SU-DHL-6 (cell line): Measurements from ENCODE around the gene IRAK4.

Experiments used
- H2AFZ ChIP-seq: fragments of 200-600 bp; sonication (generic); 2 replicates; pipeline ENCODE4 v1.6.1; 2014; ENCODE audit warnings: low read depth, mild to moderate bottlenecking, moderate library complexity, mixed read lengths, antibody characterized with exemption, low read length; ENCODE audit not compliant: severe bottlenecking
- H3F3A ChIP-seq: fragments of 200-600 bp; shearing (Covaris generic); 2 replicates; pipeline ENCODE4 v1.6.0; 2016; ENCODE audit warnings: antibody characterized with exemption, mild to moderate bottlenecking; ENCODE audit not compliant: insufficient read depth
- H3K27ac ChIP-seq: fragments of 200-600 bp; sonication (generic); 2 replicates; pipeline ENCODE4 v1.5.1; 2016; ENCODE audit warnings: low read depth, mild to moderate bottlenecking, low read length, moderate library complexity, mixed read lengths
- H3K27me3 ChIP-seq: fragments of 200-600 bp; sonication (generic), shearing (Covaris generic); 2 replicates; pipeline ENCODE4 v1.6.0; 2014; ENCODE audit warnings: mild to moderate bottlenecking, low read length
- H3K36me3 ChIP-seq: fragments of 200-600 bp; sonication (generic); 2 replicates; pipeline ENCODE4 v1.6.1; 2014; ENCODE audit warnings: mild to moderate bottlenecking, low read length, mixed read lengths
- H3K4me2 ChIP-seq: fragments of 300-600, 200-600 bp; shearing (Covaris generic), sonication (generic); 2 replicates; pipeline ENCODE4 v1.6.0; 2014; ENCODE audit warnings: low read length, low read depth, mild to moderate bottlenecking; ENCODE audit not compliant: poor library complexity, severe bottlenecking
- H3K4me3 ChIP-seq: fragments of 200-600 bp; sonication (generic); 2 replicates; pipeline ENCODE4 v1.5.1; 2014; ENCODE audit warnings: antibody characterized with exemption, low read length, mild to moderate bottlenecking, mixed read lengths; ENCODE audit not compliant: insufficient read depth, poor library complexity, severe bottlenecking
- H3K79me2 ChIP-seq: fragments of 200-600 bp; sonication (generic); 2 replicates; pipeline ENCODE4 v1.6.1; 2014; ENCODE audit warnings: mild to moderate bottlenecking, low read length, moderate library complexity; ENCODE audit not compliant: insufficient read depth
- H3K9ac ChIP-seq: fragments of 200-600 bp; sonication (generic); 2 replicates; pipeline ENCODE4 v1.7.0; 2014; ENCODE audit warnings: mild to moderate bottlenecking, low read length
- H3K9me2 ChIP-seq: fragments of 200-600 bp; sonication (generic); replicated peaks from 2 replicates; pipeline ENCODE4 v1.6.1; 2014; ENCODE audit warnings: low read length; ENCODE audit not compliant: insufficient read depth
- H3K9me3 ChIP-seq: fragments of 200-600 bp; sonication (generic); 2 replicates; pipeline ENCODE4 v1.6.1; 2014; ENCODE audit warnings: low read length, mixed read lengths; ENCODE audit not compliant: insufficient read depth
- H4K20me1 ChIP-seq: fragments of 200-600 bp; sonication (generic); 2 replicates; pipeline ENCODE4 v1.6.1; 2014; ENCODE audit warnings: low read depth, mild to moderate bottlenecking, antibody characterized with exemption, low read length, moderate library complexity, mixed read lengths
- EZH2phosphoT487 ChIP-seq: fragments of 200-600 bp; sonication (generic), shearing (Covaris generic); conservative IDR thresholded peaks from 2 replicates; pipeline ENCODE4 v1.6.1; 2018; ENCODE audit warnings: mild to moderate bottlenecking, antibody characterized with exemption, low read length, moderate library complexity, mixed read lengths
- TF ChIP-seq, protein P1 (sequence below): fragments of 200-600 bp; sonication (generic); IDR thresholded peaks from one replicate; pipeline ENCODE4 v1.5.1; 2017; ENCODE audit warnings: antibody characterized with exemption, mild to moderate bottlenecking, low read length, moderate library complexity; ENCODE audit not compliant: insufficient read depth, poor library complexity, severe bottlenecking

IRAK4 gene

DNA sequence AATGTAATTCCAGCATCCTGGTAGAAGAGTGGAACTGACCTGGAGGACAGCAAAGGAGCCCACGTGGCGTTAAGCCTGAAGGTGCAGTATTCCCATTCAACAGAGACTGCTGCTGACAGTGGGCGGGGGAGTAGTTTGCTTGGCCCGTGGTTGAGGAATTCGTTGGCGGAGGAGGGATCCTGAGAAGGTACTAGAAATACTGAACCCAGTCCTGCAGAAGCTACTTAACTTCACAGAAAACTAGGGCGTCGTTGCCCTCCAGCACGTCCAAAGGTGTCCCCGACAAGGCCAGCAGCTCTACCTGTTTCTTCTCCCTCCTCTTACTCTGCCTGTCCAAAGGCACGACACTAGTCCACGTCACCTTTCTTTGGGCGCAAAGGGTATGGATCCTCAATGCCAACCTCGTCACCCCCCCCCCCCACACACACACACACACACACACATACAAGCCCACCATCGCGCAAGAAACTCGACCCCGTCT lies 464 bp upstream of the IRAK4 start:
- Histone ChIP-seq H3K9ac (peak overlapping the region; percentile 93), H2AFZ (peak overlapping the region; percentile 68), H3K27me3 (no peaks in the 10 kb centered on the region), H3K4me3 (peak overlapping the region; percentile 89), H3K27ac (no peak overlapping the region; the same call in 1 of the 2 replicates), H3K9me3 (no peaks in the 10 kb centered on the region), H3K9me2 (no peaks in the 10 kb centered on the region), H3K4me2 (peak overlapping the region; percentile 90), H3K36me3 (peaks cover 25% of the 10 kb centered on the region), H3F3A (peaks cover 9% of the 10 kb centered on the region; the same call in 1 of the 2 replicates), H4K20me1 (no peaks in the 10 kb centered on the region), H3K79me2 (peaks cover 65% of the 10 kb centered on the region)
- no peak for TF ChIP-seq EZH2phosphoT487
- TF ChIP-seq, protein P1, sequence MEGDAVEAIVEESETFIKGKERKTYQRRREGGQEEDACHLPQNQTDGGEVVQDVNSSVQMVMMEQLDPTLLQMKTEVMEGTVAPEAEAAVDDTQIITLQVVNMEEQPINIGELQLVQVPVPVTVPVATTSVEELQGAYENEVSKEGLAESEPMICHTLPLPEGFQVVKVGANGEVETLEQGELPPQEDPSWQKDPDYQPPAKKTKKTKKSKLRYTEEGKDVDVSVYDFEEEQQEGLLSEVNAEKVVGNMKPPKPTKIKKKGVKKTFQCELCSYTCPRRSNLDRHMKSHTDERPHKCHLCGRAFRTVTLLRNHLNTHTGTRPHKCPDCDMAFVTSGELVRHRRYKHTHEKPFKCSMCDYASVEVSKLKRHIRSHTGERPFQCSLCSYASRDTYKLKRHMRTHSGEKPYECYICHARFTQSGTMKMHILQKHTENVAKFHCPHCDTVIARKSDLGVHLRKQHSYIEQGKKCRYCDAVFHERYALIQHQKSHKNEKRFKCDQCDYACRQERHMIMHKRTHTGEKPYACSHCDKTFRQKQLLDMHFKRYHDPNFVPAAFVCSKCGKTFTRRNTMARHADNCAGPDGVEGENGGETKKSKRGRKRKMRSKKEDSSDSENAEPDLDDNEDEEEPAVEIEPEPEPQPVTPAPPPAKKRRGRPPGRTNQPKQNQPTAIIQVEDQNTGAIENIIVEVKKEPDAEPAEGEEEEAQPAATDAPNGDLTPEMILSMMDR = no peak

DNA sequence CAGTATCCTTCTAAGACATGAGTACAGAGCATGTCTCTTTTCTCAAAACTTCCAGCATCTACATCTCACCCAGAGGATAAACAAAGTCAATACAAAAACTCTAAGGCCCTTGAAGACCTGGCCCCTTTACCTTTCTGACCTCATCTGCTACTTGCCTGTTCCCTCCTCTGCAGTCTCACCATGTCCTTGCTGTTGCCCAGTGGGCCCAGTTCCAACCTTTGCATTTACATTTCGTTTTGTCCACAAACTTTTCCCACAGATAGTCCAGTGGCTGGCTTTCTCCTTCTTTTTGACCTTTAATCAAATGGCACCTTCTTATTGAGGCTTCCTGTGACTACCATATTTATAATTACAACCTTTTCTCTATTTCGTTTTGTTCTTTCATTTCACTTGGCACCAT lies 1.6 kb downstream of the IRAK4 start:
- Histone ChIP-seq H3K27ac (no peak overlapping the region), H3K4me2 (peak overlapping the region; percentile 80), H3K9ac (peak overlapping the region; percentile 93), H2AFZ (no peak overlapping the region), H4K20me1 (no peaks in the 10 kb centered on the region), H3K27me3 (no peaks in the 10 kb centered on the region), H3K9me2 (no peaks in the 10 kb centered on the region), H3F3A (peaks cover 9% of the 10 kb centered on the region; the same call in 1 of the 2 replicates), H3K9me3 (no peaks in the 10 kb centered on the region), H3K4me3 (peak overlapping the region; percentile 89), H3K36me3 (peaks cover 5% of the 10 kb centered on the region; the same call in 1 of the 2 replicates), H3K79me2 (peaks cover 51% of the 10 kb centered on the region)
- no peak for TF ChIP-seq EZH2phosphoT487
- TF ChIP-seq, protein P1 = no peak

DNA sequence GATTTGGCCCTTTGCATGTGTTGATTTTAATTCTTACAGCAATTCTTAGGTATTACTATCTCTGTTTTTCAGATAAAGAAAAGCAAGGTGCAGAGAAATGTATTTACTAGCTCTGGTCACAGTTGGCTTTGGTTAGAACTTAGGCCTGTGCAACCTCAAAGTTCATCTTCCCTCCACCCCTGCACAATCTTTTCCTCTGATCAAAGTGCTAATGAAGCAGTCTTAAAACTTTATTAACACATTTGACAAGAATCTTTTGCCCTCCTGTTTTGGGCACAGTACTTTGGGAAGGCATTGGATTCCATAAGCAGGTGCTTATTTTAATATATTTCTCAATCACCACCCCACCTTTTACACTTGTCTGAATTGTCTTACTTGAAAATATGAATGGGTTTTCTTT lies 2.7 kb downstream of the IRAK4 start:
- H3K9me2 ChIP-seq = no peaks in the 10 kb centered on the region
- no peaks in the 10 kb centered on the region for H4K20me1 ChIP-seq
- H3K4me2 ChIP-seq = peak overlapping the region; percentile 80
- no peak overlapping the region for H2AFZ ChIP-seq
- no peak overlapping the region for H3K27ac ChIP-seq
- H3K79me2 ChIP-seq = peaks cover 47% of the 10 kb centered on the region
- peaks cover 9% of the 10 kb centered on the region; the same call in 1 of the 2 replicates for H3F3A ChIP-seq
- H3K36me3 ChIP-seq = 0 out of 2 replicates have a peak, but pooled peaks cover 3% of the 10 kb centered on the region
- H3K4me3 ChIP-seq = no peak overlapping the region
- H3K9me3 ChIP-seq = no peaks in the 10 kb centered on the region
- H3K9ac ChIP-seq = 0 out of 2 replicates have a peak overlapping the region, but pooled peaks have one; percentile 3
- TF ChIP-seq, protein P1 = no peak
- TF ChIP-seq EZH2phosphoT487 = no peak
- no peaks in the 10 kb centered on the region for H3K27me3 ChIP-seq
